Germinal center (tissue), 1 donor: ENCODE measurements around the gene CD34.
"Not testable (repeated sequence)": the region's sequence is repeated elsewhere in the genome, so short reads cannot be mapped to it uniquely, and the experiment has no call there.

ENCODE experiments used
- DNase-seq: peaks from one replicate; pipeline ENCODE4 v3.0.0; 2012; ENCODE audit warnings: mixed read lengths, low spot score

CD34 gene

GRCh38 chr1:207898260-207898659, 12.7 kb downstream of the CD34 start:
- no peak for DNase-seq

GRCh38 chr1:207897188-207897587, 13.7 kb downstream of the CD34 start:
- no peak for DNase-seq

- no peak for DNase-seq
These were observed 14.4 kb downstream of the CD34 start for GRCh38 chr1:207896547-207896946.

GRCh38 chr1:207894704-207895103, 16.2 kb downstream of the CD34 start:
- no peak for DNase-seq

GRCh38 chr1:207893737-207894582, 17.0 kb downstream of the CD34 start:
- DNase-seq, result no peak

- DNase-seq, result no peak
These were observed 18.2 kb downstream of the CD34 start for GRCh38 chr1:207892764-207893163.

- DNase-seq, result no peak
These were observed 19.8 kb downstream of the CD34 start for GRCh38 chr1:207891148-207891547.

GRCh38 chr1:207890136-207890738, 20.7 kb downstream of the CD34 start:
- DNase-seq, result peak; percentile 47

GRCh38 chr1:207888652-207889051, 22.3 kb downstream of the CD34 start:
- no peak for DNase-seq

GRCh38 chr1:207887542-207888201, 23.3 kb downstream of the CD34 start:
- DNase-seq, result no peak

- no peak for DNase-seq
These were observed 24.7 kb downstream of the CD34 start for GRCh38 chr1:207886227-207886626.

GRCh38 chr1:207885129-207886032, 25.5 kb downstream of the CD34 start:
- DNase-seq, result peak; percentile 84

- DNase-seq, result no peak
These were observed 26.5 kb downstream of the CD34 start for GRCh38 chr1:207884266-207885029.

- no peak for DNase-seq
These were observed 27.2 kb downstream of the CD34 start for GRCh38 chr1:207883660-207884250.

- no peak for DNase-seq
These were observed 27.7 kb downstream of the CD34 start for GRCh38 chr1:207883104-207883651.

- DNase-seq, result no peak
These were observed 28.2 kb downstream of the CD34 start for GRCh38 chr1:207882692-207883091.

- no peak for DNase-seq
These were observed 32.0 kb downstream of the CD34 start for GRCh38 chr1:207878939-207879338.

GRCh38 chr1:207877914-207878313, 33.0 kb downstream of the CD34 start:
- DNase-seq, result not testable (repeated sequence)

GRCh38 chr1:207876131-207876530, 34.8 kb downstream of the CD34 start:
- no peak for DNase-seq

- no peak for DNase-seq
These were observed 35.4 kb downstream of the CD34 start for GRCh38 chr1:207875532-207875931.
